ENCODE data around the gene BAD. TPM values are rescaled to one million over a fixed set of nuclear protein-coding genes. Genes with fewer than 3 reads are reported as not detected.

BAD gene
- total RNA-seq, 1 donor from 2014 or later = 83.5 TPM

DNA sequence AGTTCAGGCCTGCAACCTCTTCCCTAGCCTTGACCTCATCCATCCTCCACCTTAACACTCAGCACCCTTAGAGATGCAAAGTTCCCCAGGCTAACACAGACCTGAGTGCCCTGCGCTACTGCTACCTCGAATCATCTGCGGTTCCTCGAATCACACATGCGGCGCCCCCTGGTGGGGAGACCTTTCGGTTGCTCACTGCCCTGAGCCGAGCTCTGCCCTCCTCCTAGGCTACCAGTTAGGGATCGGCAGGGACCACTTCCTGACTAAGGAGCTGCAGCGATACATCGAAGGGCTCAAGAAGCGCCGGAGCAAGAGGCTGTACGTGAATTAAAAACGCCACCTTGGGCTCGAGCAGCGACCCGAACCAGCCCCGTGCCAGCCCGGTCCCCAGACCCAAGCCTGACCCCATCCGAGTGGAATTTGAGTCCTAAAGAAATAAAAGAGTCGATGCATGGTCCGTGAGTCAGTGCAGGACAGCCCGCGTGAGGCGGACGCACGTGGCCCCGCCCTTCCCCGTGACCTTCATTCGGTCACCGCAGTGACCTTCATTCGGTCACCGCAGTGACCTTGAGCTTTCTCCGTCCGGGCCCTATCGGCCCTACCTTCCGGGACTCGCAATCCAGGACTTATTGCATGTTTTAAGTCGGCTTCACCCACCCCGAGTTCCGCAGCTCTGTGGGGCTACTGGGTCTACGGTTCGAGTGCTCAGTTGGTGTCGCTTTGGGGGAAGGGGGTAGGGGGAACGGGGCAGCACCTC is 20.0 kb upstream of the BAD start:
- Histone ChIP-seq H3K27me3 (no peaks in the 10 kb centered on the region), H3K4me1 (peaks cover 45% of the 10 kb centered on the region), H3K9me3 (no peaks in the 10 kb centered on the region), H3K27ac (peak overlapping the region; percentile 96), H3K36me3 (no peaks in the 10 kb centered on the region), H3K4me3 (peak overlapping the region; percentile 83 to 93)
- TF ChIP-seq, protein P1, sequence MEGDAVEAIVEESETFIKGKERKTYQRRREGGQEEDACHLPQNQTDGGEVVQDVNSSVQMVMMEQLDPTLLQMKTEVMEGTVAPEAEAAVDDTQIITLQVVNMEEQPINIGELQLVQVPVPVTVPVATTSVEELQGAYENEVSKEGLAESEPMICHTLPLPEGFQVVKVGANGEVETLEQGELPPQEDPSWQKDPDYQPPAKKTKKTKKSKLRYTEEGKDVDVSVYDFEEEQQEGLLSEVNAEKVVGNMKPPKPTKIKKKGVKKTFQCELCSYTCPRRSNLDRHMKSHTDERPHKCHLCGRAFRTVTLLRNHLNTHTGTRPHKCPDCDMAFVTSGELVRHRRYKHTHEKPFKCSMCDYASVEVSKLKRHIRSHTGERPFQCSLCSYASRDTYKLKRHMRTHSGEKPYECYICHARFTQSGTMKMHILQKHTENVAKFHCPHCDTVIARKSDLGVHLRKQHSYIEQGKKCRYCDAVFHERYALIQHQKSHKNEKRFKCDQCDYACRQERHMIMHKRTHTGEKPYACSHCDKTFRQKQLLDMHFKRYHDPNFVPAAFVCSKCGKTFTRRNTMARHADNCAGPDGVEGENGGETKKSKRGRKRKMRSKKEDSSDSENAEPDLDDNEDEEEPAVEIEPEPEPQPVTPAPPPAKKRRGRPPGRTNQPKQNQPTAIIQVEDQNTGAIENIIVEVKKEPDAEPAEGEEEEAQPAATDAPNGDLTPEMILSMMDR (IDR thresholded peaks at IDR 0.05) = peak; percentile 83 to 90 (median 85)
- TF ChIP-seq POLR2A (IDR thresholded peaks at IDR 0.05) (no peak), POLR2AphosphoS5 (IDR thresholded peaks at IDR 0.05; ENCODE audit: insufficient read depth in 1 of 2, low read depth in 1 of 2) (peak in 1 of 2 donors; percentile 72)
- DNase-seq (ENCODE audit: extremely low spot score in 2 of 2) = peak in 1 of 2 donors; percentile 93
- intact Hi-C loops (cut with DNase I) = loop anchor here (5.0 kb wide), 1 partner anchor 67 kb away; no protein-coding TSS in a partner anchor

DNA sequence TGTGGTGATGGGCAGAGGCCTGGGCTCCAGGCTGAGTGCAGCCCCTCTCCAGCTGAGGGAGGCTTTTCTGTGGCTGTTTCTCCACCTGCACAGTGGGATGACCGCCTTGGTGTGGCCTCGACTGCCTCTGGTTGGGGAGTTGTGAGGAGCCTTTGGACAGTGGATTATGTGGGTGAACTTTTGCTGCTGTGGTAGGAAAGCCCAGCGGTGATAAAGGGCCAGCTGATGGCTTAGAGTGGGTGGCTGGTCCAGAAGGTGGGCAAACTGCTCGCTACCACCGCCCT is 19.5 kb upstream of the BAD start:
- Histone ChIP-seq H3K36me3 (no peaks in the 10 kb centered on the region), H3K9me3 (no peaks in the 10 kb centered on the region), H3K27ac (peak overlapping the region; percentile 96), H3K4me1 (peaks cover 51% of the 10 kb centered on the region), H3K27me3 (no peaks in the 10 kb centered on the region), H3K4me3 (peak overlapping the region; percentile 83 to 93)
- no peak for TF ChIP-seq POLR2A (IDR thresholded peaks at IDR 0.05)
- no peak for TF ChIP-seq POLR2AphosphoS5 (IDR thresholded peaks at IDR 0.05; ENCODE audit: insufficient read depth in 1 of 2, low read depth in 1 of 2)
- TF ChIP-seq, protein P1 (IDR thresholded peaks at IDR 0.05) = no peak
- intact Hi-C loops (cut with DNase I) = no loop called here
- no peak for DNase-seq (ENCODE audit: extremely low spot score in 2 of 2)

DNA sequence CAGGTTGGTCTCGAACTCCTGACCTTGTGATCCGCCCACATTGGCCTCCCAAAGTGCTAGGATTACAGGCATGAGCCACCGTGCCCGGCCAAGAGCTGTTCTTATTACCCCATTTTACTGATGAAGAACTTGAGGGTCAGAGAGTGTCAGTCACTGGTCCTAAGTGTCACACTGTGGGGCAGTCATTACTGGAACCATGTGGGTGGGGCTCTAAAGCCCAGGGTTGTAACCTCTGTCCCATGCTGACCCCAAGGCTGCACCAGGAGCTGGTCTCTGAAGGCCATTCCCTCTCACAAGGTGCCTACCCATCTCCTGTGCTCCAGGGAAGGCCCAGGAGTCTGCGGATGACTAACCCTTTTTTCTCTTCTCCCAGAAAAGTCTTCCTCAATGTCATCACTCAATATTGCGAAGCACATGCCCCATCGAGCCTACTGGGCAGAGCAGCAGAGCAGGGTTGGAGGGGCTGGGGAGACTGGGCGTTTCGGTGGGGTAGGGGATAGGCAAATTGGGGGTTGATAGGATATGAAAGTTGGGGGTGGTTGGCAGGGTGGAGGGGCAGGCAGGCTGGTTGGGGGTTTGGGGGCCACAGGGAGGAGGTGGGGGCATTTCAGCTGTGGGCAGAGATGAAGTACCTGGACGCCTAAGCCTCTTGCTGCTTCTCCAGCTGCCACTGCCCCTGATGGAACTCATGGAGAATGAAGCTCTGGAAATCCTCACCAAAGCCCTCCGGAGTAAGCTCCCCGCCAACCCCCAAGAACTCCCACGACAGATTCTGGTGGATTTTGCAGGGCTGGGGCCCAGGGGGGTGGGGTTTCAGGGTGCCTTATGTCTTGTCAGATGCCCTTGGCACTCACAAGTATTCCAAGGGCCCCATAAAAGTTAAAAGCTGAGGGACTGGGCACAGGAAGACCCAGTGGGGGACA is 18.9 kb upstream of the BAD start:
- H3K4me3 ChIP-seq = no peak overlapping the region
- H3K27ac ChIP-seq = peak overlapping the region; percentile 96
- no peaks in the 10 kb centered on the region for H3K9me3 ChIP-seq
- no peaks in the 10 kb centered on the region for H3K36me3 ChIP-seq
- H3K4me1 ChIP-seq = peaks cover 55% of the 10 kb centered on the region
- intact Hi-C loops (cut with DNase I) = no loop called here
- no peaks in the 10 kb centered on the region for H3K27me3 ChIP-seq
- DNase-seq (ENCODE audit: extremely low spot score in 2 of 2) = peak in 1 of 2 donors; percentile 87
- TF ChIP-seq POLR2A (IDR thresholded peaks at IDR 0.05) (no peak), POLR2AphosphoS5 (IDR thresholded peaks at IDR 0.05; ENCODE audit: insufficient read depth in 1 of 2, low read depth in 1 of 2) (no peak)
- TF ChIP-seq, protein P1 (IDR thresholded peaks at IDR 0.05) = no peak

DNA sequence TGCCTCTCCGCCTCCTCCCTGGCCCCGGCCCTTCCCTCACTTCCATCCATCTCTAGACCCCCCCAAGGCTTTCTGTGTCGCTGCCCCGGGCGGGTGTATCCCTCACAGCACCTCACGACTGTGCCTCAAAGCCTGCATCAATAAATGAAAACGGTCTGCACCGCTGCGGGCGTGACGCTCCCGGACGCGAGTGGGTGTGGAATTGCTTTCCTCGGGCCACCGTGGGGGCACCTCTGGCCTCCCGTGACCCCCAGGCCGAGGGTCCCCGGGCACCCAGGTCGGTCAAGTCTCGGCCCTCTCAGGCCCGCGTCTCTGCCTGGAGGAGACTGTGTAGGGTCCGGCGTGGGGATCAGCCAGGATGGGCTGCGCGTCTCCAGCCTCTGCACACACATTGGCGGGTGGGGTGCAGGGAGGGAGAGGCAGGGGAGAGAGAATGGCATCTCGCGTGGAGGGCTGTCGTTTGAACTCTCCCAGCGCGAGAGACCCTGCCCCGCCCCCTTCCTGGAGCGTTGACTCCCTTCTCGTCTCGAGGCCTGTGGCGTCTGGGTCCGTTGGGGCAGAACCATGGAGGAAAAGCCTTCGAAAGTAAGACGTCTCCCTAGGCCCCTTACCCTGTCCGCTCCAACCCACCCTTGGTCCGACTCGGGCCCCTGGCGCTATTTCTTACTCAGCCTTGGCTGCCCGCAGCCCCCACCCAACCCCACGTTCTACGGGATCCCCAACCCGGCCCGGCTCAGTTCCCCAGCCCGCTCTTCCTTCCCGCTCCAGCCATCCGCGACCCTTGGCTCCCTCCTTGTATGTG is 15.6 kb upstream of the BAD start, which contains the start of gene CATSPERZ:
CATSPERZ (plus strand) TSS at position 512 of the 802 bp plus-strand sequence; CDS start at position 565, 53 bp downstream.
- Histone ChIP-seq H3K27me3 (no peaks in the 10 kb centered on the region), H3K4me1 (peaks cover 36% of the 10 kb centered on the region), H3K36me3 (no peaks in the 10 kb centered on the region), H3K27ac (peak within 1 kb of the TSS; percentile 83), H3K9me3 (no peaks in the 10 kb centered on the region), H3K4me3 (peak within 1 kb of the TSS; percentile 24 to 42)
- DNase-seq (ENCODE audit: extremely low spot score in 2 of 2) = no peak
- no peak for TF ChIP-seq POLR2A (IDR thresholded peaks at IDR 0.05)
- TF ChIP-seq POLR2AphosphoS5 (IDR thresholded peaks at IDR 0.05; ENCODE audit: insufficient read depth in 1 of 2, low read depth in 1 of 2) = no peak
- TF ChIP-seq, protein P1 (IDR thresholded peaks at IDR 0.05) = no peak
- intact Hi-C loops (cut with DNase I) = loop anchor here (5.0 kb wide), 1 partner anchor 93 kb away; the partner anchor contains the start of gene FERMT3
